Loucy (cell line): Measurements from ENCODE around the gene CAVIN3.

Experiments used
- H2AFZ ChIP-seq: fragments of 200-600 bp; sonication (generic); 2 replicates; pipeline ENCODE4 v1.6.0; 2016; ENCODE audit warnings: antibody characterized with exemption, mild to moderate bottlenecking, low read length, moderate library complexity
- H3F3A ChIP-seq: fragments of 200-600 bp; 2 replicates; pipeline ENCODE4 v1.6.0; 2016; ENCODE audit warnings: antibody characterized with exemption, low read depth, mild to moderate bottlenecking
- H3K27me3 ChIP-seq: fragments of 200-600 bp; sonication (generic); 2 replicates; pipeline ENCODE4 v1.6.1; 2014; ENCODE audit warnings: low read length, mild to moderate bottlenecking; ENCODE audit not compliant: insufficient read depth, poor library complexity, severe bottlenecking
- H3K36me3 ChIP-seq: fragments of 200-600 bp; sonication (generic); 2 replicates; pipeline ENCODE4 v1.6.1; 2016; ENCODE audit warnings: low read length; ENCODE audit not compliant: insufficient read depth
- H3K4me1 ChIP-seq: fragments of 200-600 bp; sonication (generic); 2 replicates; pipeline ENCODE4 v1.5.1; 2014; ENCODE audit warnings: low read length, mild to moderate bottlenecking; ENCODE audit not compliant: insufficient read depth, poor library complexity, severe bottlenecking
- H3K4me2 ChIP-seq: fragments of 200-600 bp; sonication (generic); 2 replicates; pipeline ENCODE4 v1.6.0; 2014; ENCODE audit warnings: antibody characterized with exemption, low read length, low read depth, mild to moderate bottlenecking; ENCODE audit not compliant: poor library complexity, severe bottlenecking
- H3K4me3 ChIP-seq: fragments of 200-600 bp; sonication (generic); 2 replicates; pipeline ENCODE4 v1.5.1; 2014; ENCODE audit warnings: low read length, mild to moderate bottlenecking, mixed read lengths; ENCODE audit not compliant: poor library complexity, severe bottlenecking
- H3K79me2 ChIP-seq: fragments of 200-600 bp; sonication (generic); 2 replicates; pipeline ENCODE4 v1.6.1; 2014; ENCODE audit warnings: low read length; ENCODE audit not compliant: insufficient read depth
- H3K9ac ChIP-seq: fragments of 200-600 bp; sonication (generic); 2 replicates; pipeline ENCODE4 v1.6.0; 2014; ENCODE audit warnings: mild to moderate bottlenecking, low read depth, low read length, moderate library complexity; ENCODE audit not compliant: poor library complexity, severe bottlenecking
- H3K9me2 ChIP-seq: fragments of 200-600 bp; sonication (generic); replicated peaks from 2 replicates; pipeline ENCODE4 v1.6.1; 2016; ENCODE audit warnings: low read depth, low read length, mixed read lengths
- H3K9me3 ChIP-seq: fragments of 200-600 bp; sonication (generic); 2 replicates; pipeline ENCODE4 v1.6.1; 2014; ENCODE audit warnings: mild to moderate bottlenecking, antibody characterized with exemption, low read length, low read depth; ENCODE audit not compliant: insufficient read depth
- H4K20me1 ChIP-seq: fragments of 200-600 bp; sonication (generic); 2 replicates; pipeline ENCODE4 v1.6.0; 2014; ENCODE audit warnings: antibody characterized with exemption, low read length, mild to moderate bottlenecking; ENCODE audit not compliant: insufficient read depth, poor library complexity, severe bottlenecking
- EZH2phosphoT487 ChIP-seq: fragments of 200-600 bp; IDR thresholded peaks from 2 replicates; pipeline ENCODE4 v1.6.1; 2018; ENCODE audit warnings: antibody characterized with exemption, mild to moderate bottlenecking, moderate library complexity, borderline replicate concordance
- TF ChIP-seq, protein P1 (sequence below): fragments of 200-600 bp; sonication (generic); conservative IDR thresholded peaks from 2 replicates; pipeline ENCODE4 v1.5.1; 2014; ENCODE audit warnings: mild to moderate bottlenecking, antibody characterized with exemption, low read length

The CAVIN3 gene

DNA sequence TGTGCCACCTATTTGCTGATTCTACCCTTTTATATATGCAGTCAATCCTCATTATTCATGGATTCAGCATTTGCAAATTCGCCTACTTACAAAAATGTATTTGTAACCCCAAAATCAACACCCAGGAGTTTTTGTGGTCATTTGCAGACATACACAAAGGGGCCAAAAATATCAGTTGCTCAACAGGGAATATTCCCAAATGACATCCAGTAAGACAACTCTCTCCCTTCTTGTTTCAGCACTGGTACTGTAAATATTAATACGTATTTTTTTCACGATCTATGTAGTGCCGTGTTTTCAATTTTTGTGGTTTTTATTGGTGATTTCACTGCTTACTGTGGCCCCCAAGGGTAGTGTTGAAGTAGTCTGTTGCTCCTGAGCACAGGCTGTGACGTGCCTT is 11.8 kb upstream of the CAVIN3 start:
- Histone ChIP-seq H3F3A (no peaks in the 10 kb centered on the region), H3K4me3 (no peak overlapping the region), H2AFZ (no peak overlapping the region), H3K9me2 (no peaks in the 10 kb centered on the region), H3K4me2 (no peak overlapping the region), H3K9me3 (no peaks in the 10 kb centered on the region), H4K20me1 (no peaks in the 10 kb centered on the region), H3K4me1 (no peaks in the 10 kb centered on the region), H3K9ac (no peak overlapping the region), H3K27me3 (no peaks in the 10 kb centered on the region), H3K79me2 (no peaks in the 10 kb centered on the region), H3K36me3 (no peaks in the 10 kb centered on the region)
- TF ChIP-seq, protein P1, sequence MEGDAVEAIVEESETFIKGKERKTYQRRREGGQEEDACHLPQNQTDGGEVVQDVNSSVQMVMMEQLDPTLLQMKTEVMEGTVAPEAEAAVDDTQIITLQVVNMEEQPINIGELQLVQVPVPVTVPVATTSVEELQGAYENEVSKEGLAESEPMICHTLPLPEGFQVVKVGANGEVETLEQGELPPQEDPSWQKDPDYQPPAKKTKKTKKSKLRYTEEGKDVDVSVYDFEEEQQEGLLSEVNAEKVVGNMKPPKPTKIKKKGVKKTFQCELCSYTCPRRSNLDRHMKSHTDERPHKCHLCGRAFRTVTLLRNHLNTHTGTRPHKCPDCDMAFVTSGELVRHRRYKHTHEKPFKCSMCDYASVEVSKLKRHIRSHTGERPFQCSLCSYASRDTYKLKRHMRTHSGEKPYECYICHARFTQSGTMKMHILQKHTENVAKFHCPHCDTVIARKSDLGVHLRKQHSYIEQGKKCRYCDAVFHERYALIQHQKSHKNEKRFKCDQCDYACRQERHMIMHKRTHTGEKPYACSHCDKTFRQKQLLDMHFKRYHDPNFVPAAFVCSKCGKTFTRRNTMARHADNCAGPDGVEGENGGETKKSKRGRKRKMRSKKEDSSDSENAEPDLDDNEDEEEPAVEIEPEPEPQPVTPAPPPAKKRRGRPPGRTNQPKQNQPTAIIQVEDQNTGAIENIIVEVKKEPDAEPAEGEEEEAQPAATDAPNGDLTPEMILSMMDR = no peak
- TF ChIP-seq EZH2phosphoT487 = no peak

GRCh38 chr11:6328321-6328720 is 8.0 kb upstream of the CAVIN3 start:
- no peaks in the 10 kb centered on the region for H3K4me1 ChIP-seq
- H3K9me3 ChIP-seq = no peaks in the 10 kb centered on the region
- no peak overlapping the region for H3K4me3 ChIP-seq
- H2AFZ ChIP-seq = no peak overlapping the region
- no peaks in the 10 kb centered on the region for H4K20me1 ChIP-seq
- H3K27me3 ChIP-seq = no peaks in the 10 kb centered on the region
- TF ChIP-seq, protein P1 = no peak
- TF ChIP-seq EZH2phosphoT487 = no peak
- no peaks in the 10 kb centered on the region for H3K36me3 ChIP-seq
- no peaks in the 10 kb centered on the region for H3K9me2 ChIP-seq
- H3K4me2 ChIP-seq = no peak overlapping the region
- H3K9ac ChIP-seq = no peak overlapping the region
- H3K79me2 ChIP-seq = no peaks in the 10 kb centered on the region
- H3F3A ChIP-seq = no peaks in the 10 kb centered on the region

DNA sequence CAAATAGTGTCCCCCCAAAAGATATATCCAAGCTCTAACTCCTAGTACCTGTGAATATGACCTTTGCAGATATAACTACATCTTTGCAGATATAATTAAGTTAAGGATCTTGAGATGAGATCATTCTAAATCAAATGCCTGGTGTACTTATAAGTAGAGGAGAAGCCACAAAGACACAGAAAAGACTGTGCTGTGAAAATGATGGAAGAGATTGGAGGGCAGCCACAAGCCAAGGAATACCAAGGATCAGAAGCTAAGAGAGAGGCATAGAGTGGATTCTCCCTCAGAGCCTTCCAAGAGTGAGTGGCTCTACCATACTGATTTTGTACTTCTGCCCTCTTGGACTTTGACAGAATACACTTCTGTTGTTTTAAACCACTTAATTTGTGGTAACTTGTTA is 7.5 kb upstream of the CAVIN3 start:
- TF ChIP-seq, protein P1 = no peak
- no peaks in the 10 kb centered on the region for H3F3A ChIP-seq

More for the DNA sequence above, 7.5 kb upstream of the CAVIN3 start:
- Histone ChIP-seq H3K79me2 (no peaks in the 10 kb centered on the region), H3K36me3 (no peaks in the 10 kb centered on the region), H3K4me2 (no peak overlapping the region), H3K9me3 (no peaks in the 10 kb centered on the region), H3K4me1 (no peaks in the 10 kb centered on the region), H2AFZ (no peak overlapping the region), H4K20me1 (no peaks in the 10 kb centered on the region), H3K27me3 (no peaks in the 10 kb centered on the region), H3K9ac (no peak overlapping the region), H3K4me3 (no peak overlapping the region), H3K9me2 (no peaks in the 10 kb centered on the region)
